ENCODE data around the gene TMEFF1. TPM values are rescaled to one million over a fixed set of nuclear protein-coding genes. Genes with fewer than 3 reads are reported as not detected.

The TMEFF1 gene
- total RNA-seq, 1 donor from 2014 or later, result 0.14 TPM

DNA sequence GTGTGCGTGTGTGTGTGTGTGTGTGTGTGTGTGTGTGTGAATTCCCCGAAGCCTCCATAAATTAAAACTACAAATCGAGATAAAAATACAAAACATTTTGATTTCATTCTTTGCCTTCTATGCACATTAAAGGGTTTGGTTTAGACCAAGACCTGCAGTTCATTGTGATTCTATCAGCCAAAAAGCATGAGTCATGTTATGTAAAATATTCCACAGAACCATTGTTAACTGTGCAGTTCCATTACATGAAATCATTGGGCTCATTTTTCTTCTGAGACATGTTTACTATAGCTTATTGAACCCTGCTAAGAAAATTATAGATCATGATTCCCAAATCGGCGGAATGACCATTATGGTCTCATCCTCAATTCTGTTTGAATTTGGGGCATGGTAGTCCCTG is 116.6 kb downstream of the TMEFF1 start:
- ATAC-seq (no peak), DNase-seq (ENCODE audit: missing footprints) (no peak)
- intact Hi-C loops (cut with DNase I), result no loop called here

DNA sequence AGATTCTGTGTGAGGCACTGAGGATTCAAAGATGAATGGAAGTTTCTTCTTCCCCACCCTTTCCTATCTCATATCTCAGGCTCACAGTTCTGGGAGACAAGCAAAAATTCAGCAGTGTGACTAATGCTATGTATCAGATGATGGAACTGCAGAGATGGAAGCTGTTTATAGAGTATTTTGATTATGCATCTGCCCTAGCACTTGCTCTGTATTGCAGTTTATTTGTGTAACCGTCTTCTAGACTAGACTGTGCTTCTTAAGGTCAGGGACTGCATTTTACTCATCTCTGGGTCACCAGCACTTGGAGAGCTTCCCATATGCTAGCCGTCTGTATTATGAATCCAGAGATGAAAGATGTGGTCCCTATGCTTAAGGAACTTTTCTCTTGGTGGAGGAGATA is 117.5 kb downstream of the TMEFF1 start:
- ATAC-seq (no peak), DNase-seq (ENCODE audit: missing footprints) (no peak)
- intact Hi-C loops (cut with DNase I), result loop anchor here (10.0 kb wide), 3 partner anchors 236 to 1426 kb away; partner anchors contain the start of gene TEX10

DNA sequence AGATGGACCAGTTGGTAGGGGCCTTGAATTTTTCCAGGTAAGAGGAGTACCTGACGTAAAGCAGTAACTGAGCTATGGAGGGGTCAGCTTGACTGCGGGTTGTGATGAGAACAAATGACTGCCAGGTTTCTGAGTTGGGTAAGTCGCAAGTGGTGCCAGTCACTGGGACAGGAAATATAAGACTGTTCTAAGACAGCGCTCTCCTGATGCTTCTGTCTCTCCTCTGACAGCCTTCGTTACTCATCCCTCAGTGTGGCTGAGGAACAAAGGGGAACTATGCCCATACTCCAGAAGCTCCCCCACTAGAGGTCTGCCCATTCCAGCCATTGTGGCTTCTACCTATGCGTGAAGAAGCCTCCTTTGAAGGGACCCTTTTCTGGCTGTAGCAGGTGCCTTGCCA is 118.2 kb downstream of the TMEFF1 start:
- ATAC-seq (no peak), DNase-seq (ENCODE audit: missing footprints) (no peak)
- intact Hi-C loops (cut with DNase I), result loop anchor here (10.0 kb wide), 3 partner anchors 236 to 1426 kb away; partner anchors contain the start of gene TEX10

DNA sequence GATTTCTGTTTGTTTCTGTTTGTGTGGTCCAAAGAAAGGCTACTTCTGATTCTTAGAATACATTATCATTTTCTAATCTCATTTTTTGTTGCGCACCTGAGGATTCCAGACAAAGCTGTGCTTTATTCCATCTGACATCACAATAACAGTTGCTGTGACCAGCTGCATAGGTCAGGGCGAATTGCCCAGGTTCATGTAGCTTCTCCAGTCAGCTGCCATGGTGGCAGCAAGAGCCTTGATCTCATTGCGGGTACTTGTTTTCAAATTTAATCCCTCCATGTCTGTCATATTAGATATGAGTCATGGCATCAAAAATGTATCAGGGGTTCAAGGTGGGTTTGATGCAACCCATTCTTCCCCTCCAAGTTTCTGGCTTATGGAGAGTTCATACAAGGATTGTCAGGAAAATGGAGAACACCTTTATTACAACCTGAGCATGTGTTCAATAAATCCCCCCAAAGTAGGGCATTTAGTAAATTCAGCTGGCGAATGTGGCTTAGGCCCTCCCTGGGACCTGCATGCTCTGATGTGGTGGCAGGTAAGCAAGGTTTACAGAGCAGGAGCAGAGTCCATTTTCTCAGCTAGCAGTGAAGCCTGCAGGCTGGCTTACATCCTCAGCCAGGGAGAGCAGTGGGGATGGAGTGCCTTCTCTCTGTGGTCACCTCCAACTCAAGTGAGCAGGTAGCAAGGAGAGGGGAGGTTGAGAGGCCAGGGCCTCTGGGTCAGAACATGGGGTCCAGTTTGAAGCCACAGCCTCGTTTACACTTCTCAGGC is 118.9 kb downstream of the TMEFF1 start:
- DNase-seq (ENCODE audit: missing footprints) (no peak), ATAC-seq (no peak)
- intact Hi-C loops (cut with DNase I), result loop anchor here (10.0 kb wide), 3 partner anchors 237 to 1427 kb away; partner anchors contain the start of gene TEX10

DNA sequence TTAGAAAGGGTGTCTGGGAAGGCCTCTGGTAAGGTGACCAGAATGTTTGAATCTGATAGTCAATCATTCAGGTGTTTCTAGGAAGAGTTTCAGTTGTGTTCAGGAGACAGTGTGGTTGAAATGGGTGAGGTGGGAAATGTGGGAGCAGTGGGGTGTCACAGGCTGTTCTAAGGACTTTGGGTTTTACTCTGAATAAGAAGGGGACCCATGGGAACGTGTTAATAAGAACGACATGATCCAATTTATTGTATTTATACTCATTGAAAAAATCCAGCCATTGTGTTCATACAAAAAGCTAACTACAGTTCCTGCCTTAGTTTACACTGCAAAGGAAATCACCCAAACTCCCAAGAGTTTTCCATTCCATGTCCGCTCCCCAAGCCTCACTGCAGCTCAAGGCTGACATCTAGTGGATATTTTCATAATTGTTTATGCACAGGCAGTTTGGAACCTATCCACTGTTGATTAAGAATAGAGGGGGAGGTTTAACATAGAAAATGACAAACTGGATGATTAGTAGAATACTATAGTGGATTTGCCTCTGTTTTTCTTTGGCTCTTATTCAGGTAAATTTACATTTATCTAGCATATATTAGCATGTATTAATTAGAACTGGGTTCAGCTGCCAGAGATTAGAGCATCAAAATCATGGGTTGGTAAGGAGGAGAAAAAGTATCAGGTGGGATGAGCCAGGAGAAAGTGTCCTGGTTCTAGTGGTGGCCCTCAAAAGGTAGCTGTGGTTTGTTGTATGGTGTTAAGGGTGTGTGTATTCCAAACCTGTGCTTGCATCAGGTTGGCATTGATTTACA is 122.6 kb downstream of the TMEFF1 start:
- ATAC-seq (peak; percentile 80), DNase-seq (ENCODE audit: missing footprints) (no peak)
- intact Hi-C loops (cut with DNase I), result loop anchor here (2.0 to 10.0 kb wide), 7 partner anchors 91 to 1431 kb away; partner anchors contain the start of gene TEX10

DNA sequence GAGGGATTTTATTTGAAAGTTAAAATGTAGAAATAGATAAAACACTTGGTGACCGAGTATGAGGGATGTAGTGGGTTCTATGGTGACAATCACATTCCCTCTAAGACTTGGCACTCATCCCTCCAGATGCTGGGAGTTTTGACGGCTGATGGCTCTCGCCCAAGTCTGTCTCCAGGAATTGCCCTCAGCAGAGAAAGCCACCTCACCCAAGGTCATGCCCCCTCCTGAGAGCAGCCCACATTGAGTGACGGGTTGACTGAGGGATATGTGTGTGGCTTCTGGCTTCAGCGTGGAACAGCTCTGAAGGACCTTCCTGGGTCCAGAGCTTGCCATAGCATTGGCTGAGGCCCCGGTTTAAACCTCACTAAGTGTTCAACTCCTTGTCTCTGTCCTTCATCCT is 124.3 kb downstream of the TMEFF1 start:
- intact Hi-C loops (cut with DNase I), result loop anchor here (5.0 to 10.0 kb wide), 6 partner anchors 150 to 1432 kb away; partner anchors contain the start of gene TEX10
- ATAC-seq, result no peak
- DNase-seq (ENCODE audit: missing footprints), result no peak

DNA sequence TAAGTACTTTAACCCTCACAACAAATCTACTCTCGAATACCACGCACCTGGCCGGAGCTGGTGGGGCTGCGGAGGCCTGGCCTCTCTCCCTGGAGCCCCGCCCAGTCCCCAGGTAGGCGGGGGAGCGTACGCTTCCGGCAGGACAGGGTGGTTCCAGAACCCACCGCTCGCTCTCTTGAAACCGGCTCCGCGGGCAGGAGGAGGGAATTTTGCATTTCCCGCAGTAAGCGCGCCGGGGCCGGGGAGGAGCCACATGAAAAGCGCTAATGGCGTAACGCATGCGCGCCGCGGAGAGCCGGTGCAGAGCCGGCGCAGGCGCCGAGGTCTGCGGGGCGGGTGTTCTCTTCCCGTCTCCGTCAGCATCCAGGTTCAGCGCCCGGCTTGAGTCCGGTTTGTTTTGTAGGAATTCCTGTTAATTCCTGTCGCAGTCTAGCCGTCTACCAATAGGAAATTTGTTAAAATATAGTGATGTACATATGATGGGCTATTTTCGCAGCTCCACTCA is 125.7 kb downstream of the TMEFF1 start:
- DNase-seq (ENCODE audit: missing footprints) (peak; percentile 91), ATAC-seq (peak; percentile 76)
- intact Hi-C loops (cut with DNase I), result loop anchor here (5.0 to 10.0 kb wide), 6 partner anchors 151 to 1434 kb away; partner anchors contain the start of gene TEX10

DNA sequence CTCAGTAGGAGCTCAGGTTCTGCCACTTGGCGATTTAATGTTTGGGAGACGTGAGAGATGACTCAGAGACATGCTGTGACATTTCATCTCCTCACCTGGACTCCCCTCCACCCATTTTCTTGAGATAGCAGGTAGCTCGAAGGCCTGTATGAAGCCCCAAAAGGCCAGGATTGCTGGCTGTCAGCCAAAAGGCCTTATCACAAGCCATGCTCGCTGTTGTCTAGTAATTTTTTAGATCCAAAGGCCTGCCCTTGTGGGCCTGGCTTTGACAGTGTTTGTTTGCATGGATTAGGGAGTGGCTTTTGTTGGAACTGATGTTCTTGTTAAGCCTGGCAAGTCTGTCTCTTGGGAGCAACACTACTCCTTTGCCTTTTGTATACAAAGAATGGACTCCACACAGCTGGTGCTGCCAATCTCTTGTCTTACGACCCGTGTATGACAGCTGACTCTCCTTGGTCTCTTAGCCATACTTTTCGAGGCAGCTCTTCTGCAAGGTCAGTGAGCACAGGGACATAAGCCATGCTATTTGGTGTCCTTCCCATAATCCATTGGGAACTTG is 127.7 kb downstream of the TMEFF1 start:
- no peak for DNase-seq (ENCODE audit: missing footprints)

DNA sequence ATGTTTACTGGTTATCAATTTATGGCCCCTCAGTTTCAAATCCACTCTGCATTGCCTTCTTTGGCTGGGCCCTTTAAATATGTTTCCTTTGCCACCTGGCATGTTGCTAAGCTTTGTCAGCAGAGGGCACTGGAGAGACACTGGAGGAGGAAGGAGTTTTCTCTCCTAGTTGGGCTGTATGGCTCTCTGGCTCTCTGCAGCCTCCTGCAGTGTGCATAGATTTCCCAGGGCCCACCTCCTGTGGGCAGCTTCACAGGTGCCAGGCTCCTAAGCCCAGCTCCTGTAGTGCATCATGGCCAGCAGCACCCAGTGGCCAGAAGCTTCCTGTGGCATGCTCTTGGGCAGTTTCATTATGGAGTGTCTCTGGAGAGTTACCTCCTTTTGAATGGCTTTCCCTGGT is 128.3 kb downstream of the TMEFF1 start:
- intact Hi-C loops (cut with DNase I), result loop anchor here (5.0 kb wide), 1 partner anchor 516 kb away; no protein-coding TSS in a partner anchor
- ATAC-seq (peak; percentile 51), DNase-seq (ENCODE audit: missing footprints) (no peak)

More for the DNA sequence above, 127.7 kb downstream of the TMEFF1 start:
- no peak for ATAC-seq
- intact Hi-C loops (cut with DNase I), result loop anchor here (5.0 kb wide), 1 partner anchor 517 kb away; no protein-coding TSS in a partner anchor

DNA sequence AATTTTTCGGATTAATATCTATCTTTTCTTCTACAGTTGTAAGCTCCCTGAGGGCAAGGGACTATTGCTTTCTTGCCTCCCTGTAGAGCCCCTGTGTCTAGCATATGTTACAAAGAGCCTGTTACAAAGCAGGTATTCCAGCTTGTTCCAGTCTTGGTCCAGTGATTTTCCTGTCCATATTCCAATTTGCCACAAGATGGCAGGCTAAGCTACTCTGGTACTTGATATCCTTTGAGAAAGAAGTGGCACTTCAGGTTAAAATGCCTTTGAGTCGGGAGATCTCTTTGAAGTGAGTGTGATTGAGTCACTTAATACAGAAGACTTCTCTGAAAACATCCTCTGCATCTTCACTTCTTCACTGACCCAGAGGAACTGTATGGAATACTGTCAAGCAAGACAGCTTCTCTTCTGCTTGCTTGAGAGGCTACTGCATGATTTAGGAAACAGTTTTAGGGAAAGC is 129.4 kb downstream of the TMEFF1 start:
- intact Hi-C loops (cut with DNase I), result loop anchor here (2.0 to 5.0 kb wide), 2 partner anchors 515 to 708 kb away; no protein-coding TSS in a partner anchor
- DNase-seq (ENCODE audit: missing footprints) (no peak), ATAC-seq (no peak)

DNA sequence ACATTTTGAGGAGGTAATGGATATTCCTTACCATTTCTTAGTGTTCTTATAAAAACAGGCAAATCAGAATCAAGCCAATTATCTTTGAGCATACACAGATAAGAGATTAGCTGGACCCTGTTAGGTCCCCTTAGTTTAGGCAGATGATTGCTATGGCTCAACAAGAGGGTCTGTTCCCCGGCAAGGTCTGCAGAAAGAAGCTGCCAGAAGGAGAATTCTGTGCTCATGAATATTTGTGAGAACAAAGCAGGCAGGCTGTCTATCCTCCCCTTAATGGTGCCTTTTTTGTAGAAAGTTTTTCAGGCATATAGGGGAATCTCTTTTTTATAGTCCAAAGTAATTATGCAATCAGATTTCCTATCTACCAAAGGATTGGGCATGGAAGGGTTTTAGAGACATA is 132.5 kb downstream of the TMEFF1 start:
- ATAC-seq, result no peak
- intact Hi-C loops (cut with DNase I), result no loop called here
- DNase-seq (ENCODE audit: missing footprints), result no peak

DNA sequence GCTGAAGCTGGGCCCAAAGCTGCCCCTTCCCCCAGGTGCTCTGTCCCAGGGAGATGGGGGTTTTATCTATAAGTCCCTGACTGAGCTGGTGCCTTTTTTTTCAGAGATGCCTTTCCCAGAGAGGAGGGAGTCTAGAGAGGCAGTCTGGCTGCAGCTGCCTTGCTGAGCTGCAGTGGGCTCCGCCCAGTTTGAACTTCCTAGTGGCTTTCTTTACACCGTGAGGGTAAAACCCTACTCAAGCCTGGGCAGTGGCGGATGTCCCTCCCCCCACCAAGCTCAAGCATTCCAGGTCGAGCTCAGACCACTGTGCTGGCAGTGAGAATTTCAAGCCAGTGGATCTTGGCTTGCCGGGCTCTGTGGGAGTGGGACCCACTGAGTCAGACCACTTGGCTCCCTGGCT is 146.2 kb downstream of the TMEFF1 start:
- ATAC-seq, result no peak
- intact Hi-C loops (cut with DNase I), result no loop called here
- DNase-seq (ENCODE audit: missing footprints), result no peak

DNA sequence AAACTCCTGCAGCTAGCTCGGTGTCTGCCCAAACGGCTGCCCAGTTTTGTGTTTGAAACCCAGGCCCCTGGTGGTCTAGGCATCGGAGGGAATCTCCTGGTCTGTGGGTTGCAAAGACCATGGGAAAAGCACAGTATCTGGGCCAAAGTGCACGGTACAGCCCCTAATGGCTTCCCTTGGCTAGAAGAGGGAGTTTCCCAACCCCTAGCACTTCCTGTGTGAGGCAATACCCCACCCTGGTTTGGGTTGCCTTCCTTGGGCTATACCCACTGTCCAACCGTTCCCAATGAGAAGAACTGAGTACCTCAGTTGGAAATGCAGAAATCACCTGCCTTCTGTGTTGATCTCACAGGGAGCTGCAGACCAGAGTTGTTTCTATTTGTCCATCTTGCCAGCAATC is 146.7 kb downstream of the TMEFF1 start:
- intact Hi-C loops (cut with DNase I), result no loop called here
- ATAC-seq (no peak), DNase-seq (ENCODE audit: missing footprints) (no peak)

DNA sequence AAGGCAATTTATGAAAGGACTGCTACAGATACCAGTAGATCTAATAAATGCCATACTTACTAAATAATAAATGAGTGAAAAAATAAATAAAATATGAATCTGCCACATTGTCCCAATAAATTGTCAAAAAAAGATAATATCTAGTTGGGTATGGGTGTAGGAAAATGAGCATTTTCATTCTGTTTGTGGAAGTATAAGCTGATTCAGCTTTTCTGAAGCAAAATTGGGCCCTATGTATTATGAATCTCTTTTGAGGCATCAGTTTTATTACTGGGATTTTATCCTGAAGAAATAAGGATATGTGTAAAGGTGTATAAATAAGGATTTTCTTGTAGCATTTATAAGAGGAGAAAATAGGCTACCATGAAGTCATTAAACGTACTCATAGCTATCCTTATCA is 151.0 kb downstream of the TMEFF1 start:
- no peak for ATAC-seq
- intact Hi-C loops (cut with DNase I), result no loop called here
- no peak for DNase-seq (ENCODE audit: missing footprints)

DNA sequence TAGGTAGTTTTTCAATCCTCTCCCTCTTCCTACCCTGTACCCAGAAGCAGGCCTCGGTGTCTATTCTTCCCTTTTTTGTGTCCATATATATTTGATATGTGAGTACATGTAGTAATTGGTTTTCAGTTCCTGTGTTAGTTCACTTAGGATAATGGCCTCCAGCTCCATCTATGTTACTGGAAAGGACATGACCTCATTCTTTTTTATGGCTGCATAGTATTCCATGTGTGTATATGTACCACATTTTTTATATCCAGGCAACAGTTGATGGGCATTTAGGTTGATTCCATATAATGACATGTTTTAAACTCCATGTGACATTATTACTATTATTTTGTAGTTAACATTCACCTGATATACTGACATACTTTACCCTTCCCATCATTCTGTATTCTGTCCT is 154.0 kb downstream of the TMEFF1 start:
- no peak for DNase-seq (ENCODE audit: missing footprints)
- intact Hi-C loops (cut with DNase I), result no loop called here
- ATAC-seq, result no peak
